ENCODE data around the gene DAB2IP. TPM values are rescaled to one million over a fixed set of nuclear protein-coding genes. Genes with fewer than 3 reads are reported as not detected.

Gene DAB2IP
- polyA plus RNA-seq, 4 donors = 37.4 to 50.8 (median 44.4) TPM

- no peak for DNase-seq (ENCODE audit: low read depth in 4 of 4, low spot score in 3 of 4)
These were observed 9.4 kb downstream of the DAB2IP start for GRCh38 chr9:121660876-121661275.

GRCh38 chr9:121661328-121661727, 9.9 kb downstream of the DAB2IP start:
- DNase-seq (ENCODE audit: low read depth in 4 of 4, low spot score in 3 of 4) = no peak

- no peak for DNase-seq (ENCODE audit: low read depth in 4 of 4, low spot score in 3 of 4)
These were observed 10.9 kb downstream of the DAB2IP start for GRCh38 chr9:121662359-121662758.

- DNase-seq (ENCODE audit: low read depth in 4 of 4, low spot score in 3 of 4) = no peak
These were observed 11.6 kb downstream of the DAB2IP start for GRCh38 chr9:121662891-121663580.

GRCh38 chr9:121663591-121663990, 12.2 kb downstream of the DAB2IP start:
- no peak for DNase-seq (ENCODE audit: low read depth in 4 of 4, low spot score in 3 of 4)

GRCh38 chr9:121666294-121666693, 14.9 kb downstream of the DAB2IP start:
- no peak for DNase-seq (ENCODE audit: low read depth in 4 of 4, low spot score in 3 of 4)

- DNase-seq (ENCODE audit: low read depth in 4 of 4, low spot score in 3 of 4) = no peak
These were observed 15.8 kb downstream of the DAB2IP start for GRCh38 chr9:121667214-121667613.

- no peak for DNase-seq (ENCODE audit: low read depth in 4 of 4, low spot score in 3 of 4)
These were observed 16.5 kb downstream of the DAB2IP start for GRCh38 chr9:121667890-121668289.

- DNase-seq (ENCODE audit: low read depth in 4 of 4, low spot score in 3 of 4) = no peak
These were observed 19.0 kb downstream of the DAB2IP start for GRCh38 chr9:121670431-121670830.

- DNase-seq (ENCODE audit: low read depth in 4 of 4, low spot score in 3 of 4) = no peak
These were observed 20.2 kb downstream of the DAB2IP start for GRCh38 chr9:121671612-121672155.

GRCh38 chr9:121672213-121672612, 20.8 kb downstream of the DAB2IP start:
- no peak for DNase-seq (ENCODE audit: low read depth in 4 of 4, low spot score in 3 of 4)

- DNase-seq (ENCODE audit: low read depth in 4 of 4, low spot score in 3 of 4) = no peak
These were observed 21.6 kb downstream of the DAB2IP start for GRCh38 chr9:121672986-121673385.

- DNase-seq (ENCODE audit: low read depth in 4 of 4, low spot score in 3 of 4) = no peak
These were observed 22.1 kb downstream of the DAB2IP start for GRCh38 chr9:121673576-121673975.

GRCh38 chr9:121674017-121674416, 22.6 kb downstream of the DAB2IP start:
- no peak for DNase-seq (ENCODE audit: low read depth in 4 of 4, low spot score in 3 of 4)

GRCh38 chr9:121674952-121675351, 23.5 kb downstream of the DAB2IP start:
- no peak for DNase-seq (ENCODE audit: low read depth in 4 of 4, low spot score in 3 of 4)

GRCh38 chr9:121675381-121675780, 23.9 kb downstream of the DAB2IP start:
- DNase-seq (ENCODE audit: low read depth in 4 of 4, low spot score in 3 of 4) = no peak

- DNase-seq (ENCODE audit: low read depth in 4 of 4, low spot score in 3 of 4) = no peak
These were observed 24.8 kb downstream of the DAB2IP start for GRCh38 chr9:121675969-121676822.

GRCh38 chr9:121676926-121677325, 25.5 kb downstream of the DAB2IP start:
- no peak for DNase-seq (ENCODE audit: low read depth in 4 of 4, low spot score in 3 of 4)

- DNase-seq (ENCODE audit: low read depth in 4 of 4, low spot score in 3 of 4) = no peak
These were observed 27.1 kb downstream of the DAB2IP start for GRCh38 chr9:121678501-121679022.

- DNase-seq (ENCODE audit: low read depth in 4 of 4, low spot score in 3 of 4) = no peak
These were observed 28.6 kb downstream of the DAB2IP start for GRCh38 chr9:121679901-121680635.

- DNase-seq (ENCODE audit: low read depth in 4 of 4, low spot score in 3 of 4) = no peak
These were observed 30.0 kb downstream of the DAB2IP start for GRCh38 chr9:121681404-121681803.

All from right renal pelvis (tissue), 4 donors.